Mucosa of stomach (tissue), 1 donor: ENCODE results near the gene METAP1D.

Experiments used
- H3K27me3 ChIP-seq: one replicate; pipeline ENCODE4 v1.7.0; 2013; ENCODE audit warnings: mild to moderate bottlenecking, low read length; ENCODE audit not compliant: control insufficient read depth, insufficient read depth
- H3K36me3 ChIP-seq: one replicate; pipeline ENCODE4 v1.7.0; 2013; ENCODE audit warnings: low read length; ENCODE audit not compliant: control insufficient read depth, insufficient read depth
- H3K4me1 ChIP-seq: one replicate; pipeline ENCODE4 v1.7.0; 2013; ENCODE audit warnings: mild to moderate bottlenecking, low read length; ENCODE audit not compliant: control insufficient read depth, insufficient read depth
- H3K4me3 ChIP-seq: one replicate; pipeline ENCODE4 v1.7.0; 2013; ENCODE audit warnings: low read length
- H3K9ac ChIP-seq: one replicate; pipeline ENCODE4 v1.7.0; 2013; ENCODE audit warnings: mild to moderate bottlenecking, low read length, moderate library complexity
- H3K9me3 ChIP-seq: one replicate; pipeline ENCODE4 v1.7.0; 2013; ENCODE audit warnings: mild to moderate bottlenecking, low read length, moderate library complexity; ENCODE audit not compliant: control insufficient read depth
- donor health status: Pancreatic carcinoma.

METAP1D gene

GRCh38 chr2:172079416-172079815 lies 79.7 kb downstream of the METAP1D start:
- no peak overlapping the region for H3K9ac ChIP-seq
- peaks cover 52% of the 10 kb centered on the region for H3K27me3 ChIP-seq
- no peak overlapping the region for H3K4me3 ChIP-seq
- H3K36me3 ChIP-seq = no peaks in the 10 kb centered on the region
- peaks cover 26% of the 10 kb centered on the region for H3K4me1 ChIP-seq
- H3K9me3 ChIP-seq = no peaks in the 10 kb centered on the region

GRCh38 chr2:172079838-172080640 lies 80.3 kb downstream of the METAP1D start:
- no peak overlapping the region for H3K9ac ChIP-seq
- no peaks in the 10 kb centered on the region for H3K36me3 ChIP-seq
- no peak overlapping the region for H3K4me3 ChIP-seq
- H3K4me1 ChIP-seq = peaks cover 32% of the 10 kb centered on the region
- H3K9me3 ChIP-seq = no peaks in the 10 kb centered on the region
- peaks cover 58% of the 10 kb centered on the region for H3K27me3 ChIP-seq

GRCh38 chr2:172080641-172081220 lies 81.0 kb downstream of the METAP1D start:
- Histone ChIP-seq H3K4me1 (peaks cover 39% of the 10 kb centered on the region), H3K27me3 (peaks cover 65% of the 10 kb centered on the region), H3K36me3 (no peaks in the 10 kb centered on the region), H3K9ac (no peak overlapping the region), H3K4me3 (no peak overlapping the region), H3K9me3 (no peaks in the 10 kb centered on the region)

GRCh38 chr2:172081221-172082022 lies 81.7 kb downstream of the METAP1D start:
- Histone ChIP-seq H3K4me1 (peaks cover 45% of the 10 kb centered on the region), H3K36me3 (no peaks in the 10 kb centered on the region), H3K9ac (no peak overlapping the region), H3K4me3 (no peak overlapping the region), H3K27me3 (peaks cover 72% of the 10 kb centered on the region), H3K9me3 (no peaks in the 10 kb centered on the region)

GRCh38 chr2:172082105-172082943 lies 82.6 kb downstream of the METAP1D start:
- Histone ChIP-seq H3K27me3 (peaks cover 81% of the 10 kb centered on the region), H3K9ac (no peak overlapping the region), H3K4me1 (peaks cover 52% of the 10 kb centered on the region), H3K36me3 (no peaks in the 10 kb centered on the region), H3K4me3 (no peak overlapping the region), H3K9me3 (no peaks in the 10 kb centered on the region)

- Histone ChIP-seq H3K4me1 (peaks cover 54% of the 10 kb centered on the region), H3K9me3 (no peaks in the 10 kb centered on the region), H3K4me3 (no peak overlapping the region), H3K36me3 (no peaks in the 10 kb centered on the region), H3K27me3 (peaks cover 88% of the 10 kb centered on the region), H3K9ac (no peak overlapping the region)
Observed at GRCh38 chr2:172082944-172083627, 83.3 kb downstream of the METAP1D start.

- Histone ChIP-seq H3K4me3 (no peak overlapping the region), H3K27me3 (peaks cover 91% of the 10 kb centered on the region), H3K36me3 (no peaks in the 10 kb centered on the region), H3K4me1 (peaks cover 60% of the 10 kb centered on the region), H3K9me3 (no peaks in the 10 kb centered on the region), H3K9ac (no peak overlapping the region)
Observed at GRCh38 chr2:172083628-172084394, 84.1 kb downstream of the METAP1D start.

- Histone ChIP-seq H3K9me3 (no peaks in the 10 kb centered on the region), H3K9ac (no peak overlapping the region), H3K4me1 (peaks cover 60% of the 10 kb centered on the region), H3K4me3 (no peak overlapping the region), H3K36me3 (no peaks in the 10 kb centered on the region), H3K27me3 (peaks cover 96% of the 10 kb centered on the region)
Observed at GRCh38 chr2:172084395-172084644, 84.6 kb downstream of the METAP1D start.

GRCh38 chr2:172084645-172085459 lies 85.1 kb downstream of the METAP1D start:
- peak overlapping the region; percentile 26 for H3K4me3 ChIP-seq
- peaks cover 100% of the 10 kb centered on the region for H3K27me3 ChIP-seq
- no peaks in the 10 kb centered on the region for H3K9me3 ChIP-seq
- H3K36me3 ChIP-seq = no peaks in the 10 kb centered on the region
- H3K9ac ChIP-seq = no peak overlapping the region
- peaks cover 60% of the 10 kb centered on the region for H3K4me1 ChIP-seq

GRCh38 chr2:172085460-172086159 lies 85.9 kb downstream of the METAP1D start, which contains the start of gene DLX1:
TSS of gene DLX1 (plus strand) at chr2:172085507. CDS start at chr2:172085678, 171 bp downstream.
- H3K4me3 ChIP-seq = peak within 1 kb of the TSS; percentile 26
- no peaks in the 10 kb centered on the region for H3K36me3 ChIP-seq
- peaks cover 100% of the 10 kb centered on the region for H3K27me3 ChIP-seq
- H3K9ac ChIP-seq = no peak within 1 kb of the TSS
- no peaks in the 10 kb centered on the region for H3K9me3 ChIP-seq
- H3K4me1 ChIP-seq = peaks cover 60% of the 10 kb centered on the region
